ENCODE results near the gene ZIC4. TPM values are rescaled to one million over a fixed set of nuclear protein-coding genes. Genes with fewer than 3 reads are reported as not detected.
A peak's percentile ranks its signal among the peaks of the same experiment; 100 is the strongest.

The ZIC4 gene
- total RNA-seq, 4 donors from 2014 or later: 0.21 TPM; not detected in 3

DNA sequence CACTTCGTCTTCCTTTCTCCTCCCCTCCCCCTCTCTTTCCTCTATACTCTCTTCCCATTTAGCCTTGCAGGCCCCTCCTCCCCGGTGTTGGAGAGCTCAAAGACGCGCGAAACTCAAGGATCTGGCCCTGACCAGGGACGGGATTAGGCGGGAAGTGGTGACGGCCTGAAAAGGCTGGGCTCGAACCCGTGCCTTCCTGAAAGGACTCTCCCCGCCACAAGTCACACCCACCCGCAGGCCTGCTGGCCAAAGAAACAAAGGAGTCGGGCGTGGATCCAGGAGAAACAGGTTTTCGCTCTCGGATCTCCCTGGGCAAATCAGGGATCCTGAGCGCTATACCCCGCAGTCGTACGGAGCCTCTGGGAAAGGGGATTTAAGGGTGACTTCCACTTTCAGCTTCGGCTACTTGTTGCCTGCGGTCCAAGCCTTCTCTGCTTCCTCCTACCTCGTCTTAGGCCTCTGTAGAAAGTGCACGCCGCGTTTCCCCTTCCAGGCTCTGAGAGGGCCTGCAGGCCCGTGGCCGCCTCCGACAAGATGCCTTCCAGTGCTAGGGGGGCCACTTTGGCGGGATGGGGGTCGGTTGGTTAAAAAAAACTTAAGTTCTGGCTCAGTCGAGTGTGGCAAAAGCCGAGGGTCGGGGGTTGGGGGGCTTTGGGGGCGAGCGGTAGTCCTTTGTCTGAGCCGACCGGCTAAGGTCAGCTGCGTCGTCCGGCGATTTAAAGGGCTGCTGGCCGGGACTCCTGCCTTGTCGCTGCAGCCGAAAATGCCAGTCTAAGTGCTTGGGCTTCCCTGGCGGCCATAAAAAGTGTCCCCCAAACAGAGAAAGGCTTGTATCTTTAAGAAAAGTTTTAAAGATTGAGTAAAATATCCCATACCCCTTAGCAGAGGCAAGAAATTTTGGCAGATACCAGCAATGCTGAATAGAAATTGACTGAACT, 8.2 kb downstream of the ZIC4 start:
- TF ChIP-seq, protein P1, sequence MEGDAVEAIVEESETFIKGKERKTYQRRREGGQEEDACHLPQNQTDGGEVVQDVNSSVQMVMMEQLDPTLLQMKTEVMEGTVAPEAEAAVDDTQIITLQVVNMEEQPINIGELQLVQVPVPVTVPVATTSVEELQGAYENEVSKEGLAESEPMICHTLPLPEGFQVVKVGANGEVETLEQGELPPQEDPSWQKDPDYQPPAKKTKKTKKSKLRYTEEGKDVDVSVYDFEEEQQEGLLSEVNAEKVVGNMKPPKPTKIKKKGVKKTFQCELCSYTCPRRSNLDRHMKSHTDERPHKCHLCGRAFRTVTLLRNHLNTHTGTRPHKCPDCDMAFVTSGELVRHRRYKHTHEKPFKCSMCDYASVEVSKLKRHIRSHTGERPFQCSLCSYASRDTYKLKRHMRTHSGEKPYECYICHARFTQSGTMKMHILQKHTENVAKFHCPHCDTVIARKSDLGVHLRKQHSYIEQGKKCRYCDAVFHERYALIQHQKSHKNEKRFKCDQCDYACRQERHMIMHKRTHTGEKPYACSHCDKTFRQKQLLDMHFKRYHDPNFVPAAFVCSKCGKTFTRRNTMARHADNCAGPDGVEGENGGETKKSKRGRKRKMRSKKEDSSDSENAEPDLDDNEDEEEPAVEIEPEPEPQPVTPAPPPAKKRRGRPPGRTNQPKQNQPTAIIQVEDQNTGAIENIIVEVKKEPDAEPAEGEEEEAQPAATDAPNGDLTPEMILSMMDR (IDR thresholded peaks at IDR 0.05): no peak
- Histone ChIP-seq H3K4me1 (peaks cover 0 to 44% (median 15%) of the 10 kb centered on the region in 4 donors), H3K4me3 (no peak overlapping the region), H3K36me3 (no peaks in the 10 kb centered on the region), H3K27ac (no peak overlapping the region), H3K27me3 (peaks cover 0 to 100% of the 10 kb centered on the region in 2 donors), H3K9me3 (no peaks in the 10 kb centered on the region)
- 20 to 33% methylated on average over 41 to 46 of the region's 46 CpGs for WGBS, 2 donors
- DNase-seq (ENCODE audit: low spot score in 2 of 2): no peak

DNA sequence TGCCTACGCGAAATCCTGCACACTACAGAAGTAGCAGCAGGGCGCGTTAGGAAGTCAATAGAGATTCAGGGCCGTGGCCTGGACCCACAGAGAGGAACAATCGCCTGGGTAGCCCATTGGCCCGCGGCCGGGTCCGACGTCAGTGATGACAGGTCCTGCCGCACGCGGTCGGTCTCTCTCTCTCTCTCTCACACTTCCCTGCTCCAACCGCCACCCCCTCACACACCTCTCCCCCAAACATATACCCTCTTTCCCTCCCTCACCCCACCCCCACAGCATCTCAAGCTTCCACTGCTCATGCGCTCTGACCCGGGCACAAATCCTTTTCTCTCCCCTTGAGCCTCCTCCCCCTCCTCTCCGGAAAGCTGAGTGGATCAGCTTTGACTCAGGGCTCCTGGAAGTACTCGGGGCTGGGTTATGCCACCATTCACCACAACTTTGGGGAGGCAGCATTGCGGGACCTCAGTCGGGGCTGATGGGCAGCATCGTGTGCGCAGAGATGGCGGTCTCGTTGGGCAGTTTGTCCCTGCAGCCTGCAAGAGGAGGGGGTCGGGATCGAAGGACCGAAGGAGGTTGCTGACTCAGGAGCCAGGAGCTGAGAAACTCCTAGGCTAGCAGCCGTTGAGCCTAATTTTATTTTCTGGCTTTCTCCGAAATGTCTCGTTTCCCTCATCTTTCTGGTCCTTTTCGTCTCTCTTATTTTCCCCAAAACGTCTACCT, 9.0 kb downstream of the ZIC4 start:
- DNase-seq (ENCODE audit: low spot score in 2 of 2): no peak
- no peak overlapping the region for H3K27ac ChIP-seq
- H3K27me3 ChIP-seq: peaks cover 0 to 100% of the 10 kb centered on the region in 2 donors
- 6 to 7% methylated on average over 33 to 34 of the region's 34 CpGs for WGBS, 2 donors
- H3K9me3 ChIP-seq: no peaks in the 10 kb centered on the region
- TF ChIP-seq EP300 (IDR thresholded peaks at IDR 0.05) (no peak), POLR2A (IDR thresholded peaks at IDR 0.05) (no peak)
- TF ChIP-seq, protein P1 (IDR thresholded peaks at IDR 0.05): no peak
- no peaks in the 10 kb centered on the region for H3K36me3 ChIP-seq
- H3K4me3 ChIP-seq: peak overlapping the region in 1 of 4 donors; percentile 3
- H3K4me1 ChIP-seq: peaks cover 0 to 52% (median 23%) of the 10 kb centered on the region in 4 donors

DNA sequence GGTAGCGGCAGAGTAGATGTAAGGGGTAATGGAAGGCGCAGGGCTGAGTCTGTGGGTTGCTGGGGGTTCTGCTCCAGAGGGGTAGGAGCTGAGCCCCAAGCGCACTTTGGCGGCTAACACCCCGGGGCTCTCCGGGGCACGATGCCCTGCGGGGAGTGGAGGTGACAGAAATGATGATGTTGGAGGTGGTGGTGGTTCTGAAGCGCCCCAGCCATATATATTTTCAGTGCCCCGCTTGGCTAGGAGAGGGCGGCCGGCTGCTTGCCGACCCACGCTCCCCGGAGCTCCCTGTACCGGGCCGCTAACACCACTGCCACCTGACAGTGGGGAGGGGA, 9.7 kb downstream of the ZIC4 start:
- Histone ChIP-seq H3K4me1 (peaks cover 0 to 58% (median 28%) of the 10 kb centered on the region in 4 donors), H3K27me3 (peaks cover 0 to 100% of the 10 kb centered on the region in 2 donors)

DNA sequence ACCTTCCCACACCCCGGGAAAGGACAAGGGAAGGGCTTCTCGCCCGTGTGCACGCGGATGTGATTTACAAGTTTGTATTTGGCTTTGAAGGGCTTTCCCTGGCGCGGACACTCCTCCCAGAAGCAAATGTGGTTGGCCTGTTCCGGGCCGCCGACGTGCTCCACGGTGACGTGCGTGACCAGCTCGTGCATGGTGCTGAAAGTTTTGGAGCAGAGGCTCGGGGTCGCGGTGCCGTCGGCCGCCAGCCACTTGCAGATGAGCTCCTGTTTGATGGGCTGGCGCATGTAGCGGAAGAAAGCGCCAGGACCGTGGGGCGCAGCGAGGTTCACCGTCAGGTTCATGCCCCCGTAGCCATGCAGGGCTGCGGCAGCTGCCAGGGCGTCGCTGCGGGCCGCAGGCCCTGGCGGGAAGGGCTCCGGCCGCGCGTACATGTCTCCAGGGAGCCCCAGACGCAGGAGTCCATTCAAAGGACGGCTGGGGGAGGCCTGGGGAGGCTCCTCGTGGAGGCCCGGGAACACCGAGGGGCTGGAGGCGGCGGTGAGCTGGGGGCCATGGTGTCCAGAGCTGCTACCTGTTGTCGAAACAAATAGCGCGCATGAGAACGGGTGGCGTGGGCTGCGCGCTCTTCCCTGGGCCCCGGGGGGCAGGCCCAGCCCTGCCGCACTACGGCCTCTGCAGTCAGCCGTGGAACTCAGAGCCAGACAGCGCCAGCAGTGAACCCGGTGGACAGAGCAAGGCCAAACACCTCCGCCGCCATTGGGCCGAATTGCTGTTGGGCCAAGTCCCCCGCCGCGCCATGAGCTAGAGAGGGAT, 10.2 kb downstream of the ZIC4 start:
- 2 to 4% methylated on average over 56 to 59 of the region's 65 CpGs for WGBS, 2 donors
- H3K4me3 ChIP-seq: no peak overlapping the region
- H3K9me3 ChIP-seq: peaks cover 0 to under 1% (median 0%) of the 10 kb centered on the region in 4 donors
- TF ChIP-seq, protein P1 (IDR thresholded peaks at IDR 0.05): no peak
- no peak for TF ChIP-seq POLR2A (IDR thresholded peaks at IDR 0.05)
- TF ChIP-seq EP300 (IDR thresholded peaks at IDR 0.05): no peak
- H3K36me3 ChIP-seq: no peaks in the 10 kb centered on the region
- DNase-seq (ENCODE audit: low spot score in 2 of 2): no peak
- H3K4me1 ChIP-seq: peaks cover 0 to 64% (median 28%) of the 10 kb centered on the region in 4 donors
- peaks cover 0 to 100% of the 10 kb centered on the region in 2 donors for H3K27me3 ChIP-seq
- no peak overlapping the region for H3K27ac ChIP-seq

More for the DNA sequence above, 9.7 kb downstream of the ZIC4 start:
- no peaks in the 10 kb centered on the region for H3K36me3 ChIP-seq
- no peak for DNase-seq (ENCODE audit: low spot score in 2 of 2)
- H3K27ac ChIP-seq: no peak overlapping the region
- TF ChIP-seq, protein P1 (IDR thresholded peaks at IDR 0.05): no peak
- TF ChIP-seq EP300 (IDR thresholded peaks at IDR 0.05): no peak
- 3 to 9% methylated on average over 17 of the region's 17 CpGs for WGBS, 2 donors
- H3K9me3 ChIP-seq: no peaks in the 10 kb centered on the region
- H3K4me3 ChIP-seq: no peak overlapping the region

All from tibial nerve (tissue), 4 donors.